ENCODE data around the gene FAM174B.

DNA sequence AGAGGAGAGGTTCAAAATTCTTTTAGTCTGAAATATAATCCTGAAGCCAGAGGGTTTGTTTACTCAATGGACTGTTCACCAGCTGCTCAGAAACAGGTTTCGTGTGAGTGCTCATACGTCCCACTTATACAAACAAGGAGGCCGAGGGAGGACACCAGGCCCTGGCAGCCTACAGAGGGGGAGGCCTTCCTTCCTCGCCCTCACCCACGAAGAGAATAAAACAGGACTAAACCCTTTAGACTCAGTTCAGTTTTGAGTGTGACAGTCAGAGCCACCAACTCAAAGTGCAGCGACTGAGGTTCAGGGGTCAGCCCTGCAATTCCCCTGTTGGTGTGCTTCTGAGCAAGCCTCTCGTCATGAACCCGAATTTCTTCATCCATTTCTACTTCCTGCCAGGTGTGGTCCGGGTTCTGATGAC is 17.3 kb downstream of the FAM174B start:
- TF ChIP-seq, protein P1, sequence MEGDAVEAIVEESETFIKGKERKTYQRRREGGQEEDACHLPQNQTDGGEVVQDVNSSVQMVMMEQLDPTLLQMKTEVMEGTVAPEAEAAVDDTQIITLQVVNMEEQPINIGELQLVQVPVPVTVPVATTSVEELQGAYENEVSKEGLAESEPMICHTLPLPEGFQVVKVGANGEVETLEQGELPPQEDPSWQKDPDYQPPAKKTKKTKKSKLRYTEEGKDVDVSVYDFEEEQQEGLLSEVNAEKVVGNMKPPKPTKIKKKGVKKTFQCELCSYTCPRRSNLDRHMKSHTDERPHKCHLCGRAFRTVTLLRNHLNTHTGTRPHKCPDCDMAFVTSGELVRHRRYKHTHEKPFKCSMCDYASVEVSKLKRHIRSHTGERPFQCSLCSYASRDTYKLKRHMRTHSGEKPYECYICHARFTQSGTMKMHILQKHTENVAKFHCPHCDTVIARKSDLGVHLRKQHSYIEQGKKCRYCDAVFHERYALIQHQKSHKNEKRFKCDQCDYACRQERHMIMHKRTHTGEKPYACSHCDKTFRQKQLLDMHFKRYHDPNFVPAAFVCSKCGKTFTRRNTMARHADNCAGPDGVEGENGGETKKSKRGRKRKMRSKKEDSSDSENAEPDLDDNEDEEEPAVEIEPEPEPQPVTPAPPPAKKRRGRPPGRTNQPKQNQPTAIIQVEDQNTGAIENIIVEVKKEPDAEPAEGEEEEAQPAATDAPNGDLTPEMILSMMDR (IDR thresholded peaks at IDR 0.05), result no peak
- TF ChIP-seq POLR2A (IDR thresholded peaks at IDR 0.05), result no peak
- TF ChIP-seq EP300 (IDR thresholded peaks at IDR 0.05), result no peak

Data from ovary (tissue), 3 donors.